HG03064 (cell line): ENCODE measurements around the gene ARSJ.
A peak's percentile ranks its signal among the peaks of the same experiment; 100 is the strongest.
"Not testable (repeated sequence)": the region's sequence is repeated elsewhere in the genome, so short reads cannot be mapped to it uniquely, and the experiment has no call there.

Experiments
- ATAC-seq: cut with Tn5 transposase; IDR thresholded peaks from one replicate; pipeline ENCODE4 v1.9.1; 2021; ENCODE audit warnings: low read depth; ENCODE audit not compliant: unreplicated experiment

Gene ARSJ

DNA sequence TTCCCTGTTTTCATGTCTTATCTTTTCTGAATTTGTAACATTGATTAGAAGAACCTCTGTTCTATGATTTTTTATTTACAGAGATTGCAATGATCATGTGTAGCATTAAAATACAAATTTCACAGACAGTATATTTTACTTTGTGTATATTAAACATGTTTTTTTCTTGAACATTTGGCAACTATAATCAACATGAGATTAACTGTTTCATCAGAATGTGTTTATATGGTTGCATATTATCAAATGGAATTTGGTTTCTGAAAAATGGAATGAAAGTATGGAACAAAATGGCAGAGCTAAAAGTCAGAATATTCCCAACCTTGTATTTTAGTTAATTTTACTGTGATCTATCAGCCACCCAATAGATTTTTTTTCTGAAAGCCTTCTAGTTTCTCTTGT lies 19.9 kb downstream of the ARSJ start:
- no peak for ATAC-seq

DNA sequence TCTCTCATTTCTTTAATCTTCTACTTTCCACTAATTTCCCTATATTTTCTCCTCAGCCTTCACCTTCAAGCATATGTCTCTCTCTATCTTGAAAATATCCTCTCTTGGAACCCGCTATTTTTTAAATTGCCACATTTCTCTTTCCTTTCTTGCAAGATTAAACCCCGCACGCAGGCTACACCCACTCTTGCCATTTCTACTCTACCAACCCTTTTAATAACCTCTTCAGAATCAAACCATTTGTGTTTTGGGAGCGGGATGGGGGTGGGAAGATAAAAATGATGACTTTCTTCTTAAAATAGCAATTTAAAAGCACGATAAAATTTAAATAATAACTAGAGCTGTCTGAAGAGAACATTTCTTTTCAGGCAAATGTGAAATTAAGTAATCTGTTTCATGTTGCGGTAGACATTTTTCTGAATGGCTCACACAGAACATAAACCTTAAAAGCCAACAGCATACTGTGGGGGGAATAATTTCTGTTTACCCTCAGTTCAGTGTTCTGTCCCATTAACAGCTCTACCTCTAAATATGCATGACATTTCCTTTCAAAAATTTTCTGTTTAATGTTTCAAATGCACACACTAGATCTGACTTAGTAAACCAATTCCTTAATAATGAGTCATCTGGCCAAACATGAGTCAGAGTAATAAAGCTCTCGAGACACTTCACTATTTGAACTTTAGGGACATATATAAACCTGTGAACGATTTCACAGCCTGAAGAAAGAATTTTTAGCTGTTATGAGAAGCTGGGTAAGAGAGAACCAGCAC lies 20.5 kb downstream of the ARSJ start:
- ATAC-seq: no peak

DNA sequence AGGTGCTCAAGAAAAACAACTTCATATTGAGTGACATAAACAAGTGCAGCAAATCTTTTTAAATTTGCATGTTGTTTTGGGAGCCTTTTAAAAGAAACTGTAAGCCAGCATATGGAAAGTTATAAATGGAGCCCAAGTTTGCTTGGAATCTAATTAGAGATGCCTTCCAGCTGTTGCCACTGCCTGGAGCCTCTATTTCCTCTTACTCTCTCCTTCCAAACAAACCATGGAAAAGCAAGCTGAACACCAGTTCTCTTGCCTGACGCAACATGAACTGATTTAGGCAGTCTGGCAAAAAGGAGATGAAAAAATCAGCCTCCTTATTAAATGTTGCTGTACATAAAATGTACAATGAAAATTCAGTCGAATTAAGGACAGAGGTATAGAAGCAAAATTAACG lies 21.5 kb downstream of the ARSJ start:
- no peak for ATAC-seq

DNA sequence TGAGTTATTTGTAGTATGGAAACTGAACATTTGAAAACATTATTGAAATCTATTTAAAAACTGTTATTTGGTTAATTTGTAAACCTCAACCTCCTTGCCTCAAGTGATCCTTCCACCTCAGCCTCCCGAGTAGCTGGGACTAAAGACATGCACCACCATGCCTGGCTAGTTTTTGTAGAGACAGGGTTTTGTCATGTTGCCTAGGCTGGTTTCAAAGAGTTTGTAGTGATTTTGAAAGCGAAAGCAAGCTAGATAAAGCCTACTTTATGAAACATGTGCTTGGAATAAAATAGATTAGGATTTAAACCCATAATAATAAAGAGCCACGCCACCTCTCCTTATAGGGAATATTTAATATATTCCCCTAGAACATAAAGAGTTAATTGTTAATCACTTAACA lies 23.5 kb downstream of the ARSJ start:
- ATAC-seq: no peak

DNA sequence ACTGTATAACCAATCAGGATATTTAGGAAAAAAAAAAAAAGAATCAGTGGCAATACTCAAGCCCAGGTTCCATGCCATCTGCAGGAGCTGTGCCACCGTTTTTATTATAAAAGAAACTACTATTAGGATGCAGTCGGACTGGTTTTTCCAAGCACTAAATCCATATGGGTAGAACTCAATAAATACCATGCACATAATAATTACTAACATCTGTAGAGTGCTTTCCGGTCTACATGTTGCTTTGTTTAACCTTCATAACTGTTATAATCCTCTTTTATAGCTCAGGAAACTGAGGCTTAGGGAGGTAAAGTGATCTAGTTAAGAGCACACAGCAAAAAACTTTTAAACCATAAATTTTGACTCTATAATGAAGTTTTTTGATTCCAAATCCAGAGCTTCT lies 24.0 kb downstream of the ARSJ start:
- ATAC-seq: no peak

DNA sequence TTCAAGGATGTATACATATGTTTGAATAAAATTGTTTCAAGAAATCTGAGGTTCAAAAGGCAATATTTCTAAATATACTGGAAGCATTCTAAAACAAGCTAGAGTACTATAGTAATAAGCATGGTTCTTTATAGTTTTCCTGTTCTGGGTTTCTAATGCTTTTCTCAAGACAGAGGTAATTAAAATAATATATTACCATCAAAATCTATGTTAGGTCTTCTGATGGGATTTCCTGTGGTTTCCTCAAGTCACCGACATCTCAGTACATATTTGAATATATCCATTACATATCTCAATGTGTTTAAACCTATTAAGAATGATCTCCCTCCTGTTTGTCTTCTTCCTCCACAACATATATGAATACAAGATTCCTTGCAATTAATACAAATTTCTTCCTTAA lies 25.6 kb downstream of the ARSJ start:
- no peak for ATAC-seq

DNA sequence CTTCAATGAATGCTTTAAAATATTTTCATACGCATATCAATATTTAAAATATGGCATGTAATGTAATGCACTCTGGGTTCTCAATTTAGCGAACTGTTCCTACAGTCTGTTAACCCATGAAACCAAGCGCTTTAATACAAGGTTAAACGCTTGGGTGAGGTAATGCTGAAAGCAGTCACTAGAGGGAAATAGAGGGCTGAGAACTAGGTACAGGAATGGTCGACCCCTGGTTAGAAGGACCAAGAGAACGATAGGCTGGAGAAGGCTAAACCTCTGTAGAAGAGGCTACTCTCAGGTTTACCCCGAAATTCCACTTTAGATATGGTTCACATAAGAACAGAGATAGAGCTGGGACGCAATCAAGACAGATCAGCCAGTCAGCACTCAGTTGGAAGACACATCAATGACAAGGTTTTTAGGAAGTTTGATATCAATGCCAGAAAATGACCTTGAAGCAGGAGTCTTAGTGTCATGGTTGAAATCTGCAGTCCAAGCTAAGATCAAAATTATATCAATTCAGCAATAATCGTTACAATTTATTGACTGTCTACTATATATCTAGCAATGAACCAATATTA lies 26.9 kb downstream of the ARSJ start:
- peak; percentile 64 for ATAC-seq

DNA sequence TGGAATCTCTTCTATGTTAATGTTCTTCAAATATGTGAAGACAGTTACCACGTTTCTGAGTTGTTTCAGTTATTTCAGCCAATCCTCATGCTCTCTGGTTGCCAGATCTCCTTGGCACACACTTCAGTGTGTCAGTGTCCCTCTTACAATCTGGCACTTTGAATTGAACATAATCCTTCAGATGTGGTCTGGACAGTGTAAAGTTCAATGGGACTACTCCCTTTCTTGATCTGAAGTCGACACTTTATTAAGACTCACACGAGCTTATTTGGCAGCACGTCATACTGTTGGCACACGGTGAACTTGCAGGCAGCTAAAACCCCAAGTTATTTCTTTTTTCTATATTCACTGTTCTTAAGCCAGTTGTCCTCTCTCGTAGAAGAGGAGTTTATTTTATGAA lies 28.2 kb downstream of the ARSJ start:
- ATAC-seq: no peak

DNA sequence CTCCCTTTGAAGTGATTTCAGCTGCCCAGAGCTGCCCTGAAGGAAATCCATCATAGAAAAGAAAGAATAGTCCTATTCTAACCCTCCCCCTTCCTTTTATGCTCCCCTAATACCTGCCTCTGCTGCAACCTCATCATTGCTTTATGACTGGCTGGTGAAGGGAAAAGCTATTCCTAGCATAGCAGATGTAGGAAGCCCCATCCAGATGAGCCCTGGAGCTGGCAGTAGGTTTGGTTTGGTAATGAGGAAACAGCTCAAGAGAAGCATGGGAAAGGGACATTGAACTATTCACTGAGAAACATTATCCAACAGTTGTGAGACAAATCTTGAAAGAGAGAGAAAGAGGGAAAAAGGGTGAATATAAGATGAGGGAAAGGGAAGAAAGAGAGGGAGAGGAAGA lies 29.2 kb downstream of the ARSJ start:
- ATAC-seq: no peak

DNA sequence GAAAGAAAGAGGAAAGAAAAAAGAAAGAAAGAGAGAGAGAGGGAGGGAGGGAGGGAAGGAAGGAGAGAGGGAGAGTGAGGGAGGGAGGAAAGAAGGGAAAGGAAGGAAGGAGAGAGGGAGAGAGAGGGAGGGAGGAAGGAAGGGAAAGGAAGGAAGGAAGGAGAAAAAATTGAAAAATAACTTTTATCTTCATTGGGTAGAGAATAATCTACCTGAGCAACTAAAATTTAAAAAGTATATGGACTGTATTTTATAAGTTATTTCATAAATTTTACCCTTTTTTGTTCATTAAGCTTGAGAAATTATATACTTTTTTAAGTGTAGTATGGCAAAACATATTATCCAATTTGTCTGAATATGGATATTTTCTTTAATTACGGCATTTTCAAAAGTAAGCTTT lies 32.0 kb downstream of the ARSJ start:
- ATAC-seq: no peak

DNA sequence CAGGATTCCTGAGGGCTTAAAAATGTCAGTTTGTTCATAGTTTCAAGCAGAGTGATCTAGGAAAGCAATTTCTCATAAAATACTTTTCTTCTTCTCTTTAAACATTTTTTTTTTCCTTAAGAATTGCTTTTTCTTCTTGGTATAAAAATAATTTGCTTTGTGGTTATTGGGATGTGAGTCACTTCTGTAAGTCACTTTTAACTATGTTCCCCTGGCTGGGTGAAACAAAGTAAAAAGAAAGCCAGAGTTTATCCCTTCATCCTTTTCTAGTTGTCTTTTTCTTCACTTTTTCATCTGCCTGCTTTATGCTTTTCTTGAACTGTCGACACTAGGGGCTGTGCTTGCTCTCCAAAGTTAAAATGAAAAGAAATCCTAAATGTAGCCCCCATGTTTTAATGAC lies 33.5 kb downstream of the ARSJ start:
- no peak for ATAC-seq

DNA sequence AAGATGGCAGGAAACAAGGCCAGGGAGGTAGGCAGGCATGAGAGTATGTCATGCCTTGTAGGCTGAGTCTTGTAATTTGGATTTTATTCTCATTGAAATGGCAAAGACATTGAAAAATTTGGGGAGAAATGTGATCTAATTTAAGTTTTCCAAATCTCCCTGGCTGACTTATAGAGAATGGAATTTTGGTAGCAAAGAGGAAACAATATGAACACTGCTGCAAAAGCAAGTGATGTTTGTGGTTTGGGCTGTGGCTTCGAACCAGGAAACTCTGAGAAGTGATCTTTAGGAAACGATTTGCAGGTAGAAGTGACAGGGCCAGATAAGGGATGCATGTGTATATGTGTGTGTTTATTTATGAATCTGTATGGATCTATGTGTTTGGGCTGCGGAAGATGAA lies 35.6 kb downstream of the ARSJ start:
- ATAC-seq: no peak

DNA sequence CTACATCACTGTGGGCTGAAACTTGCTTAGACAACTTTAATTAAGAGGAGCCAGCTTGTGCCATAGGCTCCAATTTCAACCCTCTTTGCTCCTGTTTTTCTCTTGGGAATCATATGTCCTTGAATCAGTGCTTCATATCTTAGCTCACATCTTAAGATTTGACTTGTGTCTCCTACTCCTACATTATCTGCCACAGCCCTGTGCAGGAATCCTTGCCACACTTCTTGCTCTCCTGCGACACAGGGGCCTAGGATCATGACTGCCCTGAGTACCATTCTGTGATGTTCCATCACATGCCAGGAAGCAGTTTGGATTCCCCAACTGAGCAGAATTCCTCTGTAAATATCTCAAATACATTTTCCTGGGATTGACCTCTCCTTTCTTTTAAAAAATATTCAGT lies 36.4 kb downstream of the ARSJ start:
- ATAC-seq: no peak

DNA sequence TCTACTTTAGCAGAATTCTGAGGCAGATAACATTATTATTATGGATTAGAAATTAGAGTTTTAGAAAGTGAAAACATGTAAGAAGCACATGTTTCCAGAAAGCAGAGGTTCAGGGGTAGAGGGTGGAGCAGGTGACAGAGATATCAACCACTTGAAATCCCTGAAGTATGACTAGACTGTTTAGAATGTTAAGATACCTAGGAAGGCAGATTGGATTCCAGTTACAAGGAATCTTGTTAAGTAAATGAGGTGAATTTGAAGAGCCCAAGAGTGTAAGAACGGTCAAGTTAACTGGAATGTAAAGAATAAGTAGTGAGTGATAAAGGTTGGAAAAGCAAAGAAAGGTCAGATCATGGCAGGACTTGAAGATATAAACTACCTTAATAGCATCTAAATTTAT lies 37.6 kb downstream of the ARSJ start:
- ATAC-seq: no peak

DNA sequence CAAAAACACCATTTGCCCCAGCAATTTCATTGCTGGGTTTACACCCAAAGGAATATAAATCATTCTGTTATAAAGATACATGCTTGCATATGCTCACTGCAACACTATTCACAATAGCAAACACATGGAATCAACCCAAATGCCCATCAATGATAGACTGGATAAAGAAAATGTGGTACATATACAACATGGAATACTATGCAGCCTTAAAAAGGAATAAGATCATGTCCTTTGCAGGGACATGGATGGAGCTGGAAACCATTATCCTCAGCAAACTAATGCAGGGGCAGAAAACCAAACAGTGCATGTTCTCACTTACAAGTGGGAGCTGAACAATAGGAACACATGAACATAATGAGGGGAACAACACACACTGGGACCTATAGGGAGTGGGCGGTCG lies 39.3 kb downstream of the ARSJ start:
- not testable (repeated sequence) for ATAC-seq

DNA sequence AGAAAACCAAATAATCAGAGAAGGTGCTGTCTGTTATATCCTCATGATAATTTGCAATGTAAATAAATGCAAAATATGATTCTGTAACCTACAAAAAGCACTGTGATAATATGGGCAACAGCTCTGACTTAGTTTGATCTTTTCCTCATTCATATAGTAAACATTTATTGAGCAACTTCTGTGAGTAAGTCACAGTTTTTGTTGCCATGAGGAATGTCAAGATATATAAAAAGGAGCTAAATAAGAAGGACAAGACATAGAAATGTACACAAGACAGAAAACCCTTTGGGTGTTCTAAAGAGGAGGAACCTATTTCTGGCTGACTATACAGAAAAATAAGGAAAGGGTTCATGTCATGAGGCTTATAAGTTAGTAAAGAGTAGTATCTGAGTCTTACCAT lies 44.3 kb downstream of the ARSJ start:
- ATAC-seq: no peak

DNA sequence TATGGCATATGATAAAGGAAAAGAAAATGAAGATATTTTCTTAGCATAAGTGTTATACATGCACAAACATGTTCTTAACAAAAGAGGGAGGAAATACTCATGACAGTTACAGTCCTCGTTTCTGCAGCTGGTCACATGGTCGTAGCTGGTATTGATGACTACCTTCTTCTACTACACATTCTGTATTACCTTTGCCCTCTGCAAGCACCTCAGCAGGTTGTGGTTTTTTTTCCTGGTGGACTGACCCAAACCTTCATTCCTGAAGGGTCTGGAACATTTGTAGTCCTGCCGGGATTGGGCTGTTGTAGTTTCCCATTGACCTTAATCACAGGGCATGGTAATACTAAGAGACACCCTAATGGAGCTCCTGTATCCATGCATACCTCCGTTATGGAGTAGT lies 54.7 kb downstream of the ARSJ start:
- not testable (repeated sequence) for ATAC-seq

DNA sequence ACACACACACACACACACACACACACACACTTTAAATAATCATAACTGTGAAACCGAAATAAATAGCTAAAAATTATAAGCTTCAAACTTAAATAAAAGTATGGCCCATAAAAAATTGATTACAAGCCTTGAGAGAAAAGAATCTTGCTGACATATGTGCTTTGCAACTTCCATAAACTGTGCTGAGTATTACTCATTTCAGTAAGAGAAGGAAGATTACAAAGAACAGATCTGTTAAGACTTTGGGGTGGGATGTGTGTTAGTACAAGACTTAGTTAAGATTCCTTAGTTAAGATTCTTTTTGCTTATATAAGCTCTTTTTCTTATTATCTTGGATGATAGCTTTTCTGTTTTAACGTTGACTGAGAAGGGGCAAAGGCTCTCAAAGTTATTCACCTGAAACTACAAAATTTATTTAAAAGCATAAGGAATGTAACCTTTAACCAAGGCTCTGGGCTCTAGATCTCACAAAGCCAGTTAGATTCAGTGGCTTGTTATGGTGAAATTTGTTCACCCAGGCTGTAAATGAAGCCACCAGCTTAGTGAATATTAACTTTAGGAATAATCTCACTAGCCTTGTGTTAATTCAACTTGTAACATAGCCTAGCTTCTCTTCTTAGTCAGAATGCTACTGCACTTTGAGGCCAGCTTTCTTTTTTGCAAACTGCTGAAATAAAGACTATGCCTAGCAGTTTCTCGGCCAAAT lies 58.2 kb downstream of the ARSJ start:
- no peak for ATAC-seq

DNA sequence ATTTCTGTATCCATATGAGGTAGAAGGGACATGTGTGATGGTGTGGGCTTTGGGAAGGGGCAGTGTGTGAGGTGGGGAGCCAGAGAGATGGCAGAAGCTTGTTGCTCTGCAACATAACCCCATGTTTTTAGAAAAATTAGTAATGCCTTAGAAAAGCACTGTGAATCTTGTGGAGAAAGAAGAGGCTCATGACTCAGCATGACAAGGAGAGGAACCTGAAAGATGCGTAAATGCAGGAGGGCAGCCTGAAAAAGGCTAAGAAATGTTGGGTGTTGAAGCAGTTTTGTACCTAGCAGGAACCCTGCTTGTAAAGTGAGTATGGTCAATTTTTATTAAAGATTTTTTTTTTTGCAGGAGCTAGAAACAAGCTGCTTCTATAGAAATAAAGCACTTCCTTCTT lies 59.8 kb downstream of the ARSJ start:
- no peak for ATAC-seq

DNA sequence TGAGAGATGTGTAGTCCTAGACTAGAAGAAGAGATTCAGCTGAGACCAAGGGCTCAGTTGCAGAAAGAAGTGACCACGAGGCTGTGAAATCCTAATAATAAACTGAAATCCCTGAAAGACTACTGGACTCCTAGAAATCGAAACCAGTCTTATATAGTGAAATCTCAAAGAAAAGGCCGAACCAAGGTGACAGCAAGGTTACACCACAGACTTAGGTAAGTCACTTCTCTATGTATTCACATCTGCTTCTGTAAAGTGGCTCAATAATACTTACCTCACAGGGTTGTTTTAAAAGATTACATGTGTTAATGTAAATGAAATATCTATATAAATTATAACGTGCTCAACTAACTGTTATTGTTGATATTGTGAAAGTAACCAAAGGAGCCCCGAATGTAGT lies 60.3 kb downstream of the ARSJ start:
- ATAC-seq: no peak

DNA sequence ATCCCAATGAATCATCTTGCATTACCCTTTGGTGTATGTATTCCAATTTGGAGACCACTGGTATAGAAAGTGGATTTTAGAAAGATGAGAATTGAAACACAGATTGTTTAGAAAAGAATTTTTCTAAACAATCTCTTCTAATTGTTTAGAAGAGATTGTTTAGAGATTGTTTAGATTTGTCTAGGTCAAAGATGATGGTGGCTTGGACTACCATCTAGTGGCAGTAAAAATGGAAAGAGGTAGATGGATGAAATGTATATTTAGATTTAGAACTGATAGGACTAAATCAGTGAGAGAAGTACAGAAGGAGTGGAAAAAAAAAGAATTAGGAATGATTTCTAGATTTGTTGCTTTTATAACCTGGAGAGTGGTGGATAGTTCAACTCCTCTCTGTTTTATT lies 70.6 kb downstream of the ARSJ start:
- no peak for ATAC-seq

DNA sequence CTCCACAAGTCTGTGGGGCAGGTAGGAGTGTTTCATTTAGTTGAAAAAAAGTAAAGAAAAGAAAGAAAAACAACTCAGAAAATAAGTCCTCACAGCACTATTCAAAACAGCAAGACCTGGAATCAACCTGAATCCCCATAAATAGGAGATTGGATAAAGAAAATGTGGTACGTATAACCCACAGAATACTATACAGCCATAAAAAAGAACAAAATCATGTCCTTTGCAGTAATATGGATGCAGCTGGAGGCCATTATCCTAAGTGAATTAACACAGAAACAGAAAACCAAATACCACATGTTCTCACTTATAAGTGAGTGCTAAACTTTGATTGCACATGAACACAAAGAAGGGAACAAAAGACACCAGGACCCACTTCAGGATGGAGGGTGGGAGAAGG lies 71.9 kb downstream of the ARSJ start:
- no peak for ATAC-seq
